HG03108 (cell line): ENCODE data around the gene LNX1.

Source experiments
- ATAC-seq: cut with Tn5 transposase; IDR thresholded peaks from one replicate; pipeline ENCODE4 v1.9.1; 2021; ENCODE audit warnings: moderate library complexity; ENCODE audit not compliant: unreplicated experiment

Gene LNX1

GRCh38 chr4:53591372-53591892 lies at the start of gene LNX1:
Gene LNX1 (minus strand): TSS chr4:53591486. CDS start chr4:53574002, 17,484 bp downstream.
- ATAC-seq = no peak

- peak; percentile 64 for ATAC-seq
These were observed 49.5 kb upstream of the LNX1 start for GRCh38 chr4:53640576-53641453.

- ATAC-seq = no peak
These were observed 47.6 kb upstream of the LNX1 start for GRCh38 chr4:53638919-53639318.

- ATAC-seq = no peak
These were observed 46.1 kb upstream of the LNX1 start for GRCh38 chr4:53637348-53637747.

- no peak for ATAC-seq
These were observed 44.6 kb upstream of the LNX1 start for GRCh38 chr4:53635697-53636483.

- ATAC-seq = no peak
These were observed 42.3 kb upstream of the LNX1 start for GRCh38 chr4:53633608-53634007.

- ATAC-seq = no peak
These were observed 38.0 kb upstream of the LNX1 start for GRCh38 chr4:53629296-53629695.

- no peak for ATAC-seq
These were observed 35.2 kb upstream of the LNX1 start for GRCh38 chr4:53626491-53626890.

GRCh38 chr4:53625888-53626287 lies 34.6 kb upstream of the LNX1 start:
- ATAC-seq = no peak

- no peak for ATAC-seq
These were observed 31.5 kb upstream of the LNX1 start for GRCh38 chr4:53622739-53623151.

- no peak for ATAC-seq
These were observed 29.7 kb upstream of the LNX1 start for GRCh38 chr4:53620956-53621355.

- ATAC-seq = no peak
These were observed 28.1 kb upstream of the LNX1 start for GRCh38 chr4:53619431-53619830.

GRCh38 chr4:53618321-53618720 lies 27.0 kb upstream of the LNX1 start:
- no peak for ATAC-seq

- ATAC-seq = no peak
These were observed 25.9 kb upstream of the LNX1 start for GRCh38 chr4:53617101-53617680.

- no peak for ATAC-seq
These were observed 24.9 kb upstream of the LNX1 start for GRCh38 chr4:53616219-53616618.

GRCh38 chr4:53614591-53614990 lies 23.3 kb upstream of the LNX1 start:
- ATAC-seq = no peak

GRCh38 chr4:53613428-53613827 lies 22.1 kb upstream of the LNX1 start:
- no peak for ATAC-seq

- ATAC-seq = no peak
These were observed 17.4 kb upstream of the LNX1 start for GRCh38 chr4:53608649-53609048.

- no peak for ATAC-seq
These were observed 17.0 kb upstream of the LNX1 start for GRCh38 chr4:53608242-53608641.

GRCh38 chr4:53605783-53606182 lies 14.5 kb upstream of the LNX1 start:
- no peak for ATAC-seq

GRCh38 chr4:53602390-53602789 lies 11.1 kb upstream of the LNX1 start:
- ATAC-seq = no peak
